HEK293 (cell line): ENCODE measurements around the gene MX1.

Experiments
- CTCF ChIA-PET: fragments of 350-600 bp; formaldehyde crosslinking; extraction: SDS; loops from one replicate; lab custom pipeline; 2021; ENCODE audit warnings: antibody characterized with exemption; lab: Yijun Ruan, JAX
- POLR2A ChIA-PET: fragments of 300-600 bp; formaldehyde crosslinking; extraction: SDS; loops from one replicate; lab custom pipeline; 2020; ENCODE audit warnings: antibody characterized with exemption, inconsistent platforms; lab: Yijun Ruan, JAX
- H3K27ac ChIP-seq: fragments of 200-500 bp; sonication (Bioruptor generic); 2 replicates; pipeline ENCODE4 v1.5.1; 2014; ENCODE audit warnings: low read depth, low read length, control low read depth, inconsistent platforms; ENCODE audit errors: extremely low read depth
- H3K36me3 ChIP-seq, 2 experiments: fragments of 200-500 bp in 1 of 2; sonication (Bioruptor generic) in 1 of 2; 1 replicate in 1 of 2; 2 replicates in 1 of 2; pipeline ENCODE4 v1.5.1; 2014 to 2017; ENCODE audit warnings: inconsistent platforms in 2 of 2, low read length in 2 of 2; ENCODE audit not compliant: control insufficient read depth in 2 of 2, insufficient read depth in 1 of 2
- H3K4me1 ChIP-seq: fragments of 200-500 bp; sonication (Bioruptor generic); 2 replicates; pipeline ENCODE4 v1.5.1; 2014; ENCODE audit warnings: mild to moderate bottlenecking, low read length, inconsistent platforms; ENCODE audit not compliant: control insufficient read depth, insufficient read depth
- H3K4me3 ChIP-seq: 2 replicates; pipeline ENCODE4 v1.5.1; 2011; ENCODE audit warnings: low read depth, mild to moderate bottlenecking, control low read depth, low read length, moderate library complexity
- H3K9me3 ChIP-seq: fragments of 200-500 bp; sonication (Bioruptor generic); 2 replicates; pipeline ENCODE4 v1.5.1; 2014; ENCODE audit warnings: low read depth, low read length, inconsistent platforms; ENCODE audit not compliant: control insufficient read depth, insufficient read depth
- HOXD13 ChIP-seq: sonication (generic); formaldehyde crosslinking; IDR thresholded peaks from 2 replicates; pipeline ENCODE4 v1.8.0; 2022; ENCODE audit warnings: missing genetic modification reagents, borderline replicate concordance
- KLF8 ChIP-seq: fragments of 450-650 bp; formaldehyde crosslinking; IDR thresholded peaks from 2 replicates; pipeline ENCODE4 v1.5.1; 2016; ENCODE audit warnings: missing biosample characterization, missing genetic modification characterization
- OSR2 ChIP-seq: fragments of 450-650 bp; formaldehyde crosslinking; IDR thresholded peaks from 2 replicates; pipeline ENCODE4 v1.5.1; 2016; ENCODE audit warnings: missing biosample characterization, missing genetic modification characterization
- OVOL3 ChIP-seq: fragments of 450-650 bp; formaldehyde crosslinking; IDR thresholded peaks from 2 replicates; pipeline ENCODE4 v1.5.1; 2016; ENCODE audit warnings: missing biosample characterization, missing genetic modification characterization
- SCRT1 ChIP-seq: fragments of 450-650 bp; formaldehyde crosslinking; IDR thresholded peaks from 2 replicates; pipeline ENCODE4 v1.5.1; 2016; ENCODE audit warnings: missing biosample characterization, missing genetic modification characterization, borderline replicate concordance
- YY2 ChIP-seq: fragments of 450-650 bp; formaldehyde crosslinking; IDR thresholded peaks from 2 replicates; pipeline ENCODE4 v1.5.1; 2016; ENCODE audit warnings: missing biosample characterization, missing genetic modification characterization
- ZBTB8A ChIP-seq: fragments of 450-650 bp; formaldehyde crosslinking; IDR thresholded peaks from 2 replicates; pipeline ENCODE4 v1.5.1; 2016; ENCODE audit warnings: missing biosample characterization, missing genetic modification characterization
- ZIC2 ChIP-seq: fragments of 450-650 bp; formaldehyde crosslinking; IDR thresholded peaks from 2 replicates; pipeline ENCODE4 v1.5.1; 2016; ENCODE audit warnings: missing biosample characterization, missing genetic modification characterization
- ZNF155 ChIP-seq: fragments of 450-650 bp; formaldehyde crosslinking; IDR thresholded peaks from 2 replicates; pipeline ENCODE4 v1.5.1; 2016; ENCODE audit warnings: missing biosample characterization, missing genetic modification characterization
- ZNF37A ChIP-seq: fragments of 450-650 bp; IDR thresholded peaks from 2 replicates; pipeline ENCODE4 v1.5.1; 2018; ENCODE audit warnings: missing biosample characterization, missing genetic modification characterization
- ZNF501 ChIP-seq: fragments of 450-650 bp; formaldehyde crosslinking; IDR thresholded peaks from 2 replicates; pipeline ENCODE4 v1.5.1; 2016; ENCODE audit warnings: missing biosample characterization, missing genetic modification characterization
- ZNF544 ChIP-seq: fragments of 450-650 bp; formaldehyde crosslinking; IDR thresholded peaks from 2 replicates; pipeline ENCODE4 v1.5.0; 2017; ENCODE audit warnings: missing biosample characterization, missing genetic modification characterization
- ZNF549 ChIP-seq: fragments of 450-650 bp; IDR thresholded peaks from 2 replicates; pipeline ENCODE4 v1.5.1; 2018; ENCODE audit warnings: missing biosample characterization, missing genetic modification characterization, mild to moderate bottlenecking, inconsistent platforms, moderate library complexity
- ZNF654 ChIP-seq: fragments of 450-650 bp; formaldehyde crosslinking; IDR thresholded peaks from 2 replicates; pipeline ENCODE4 v1.5.1; 2016; ENCODE audit warnings: low read depth, missing biosample characterization, missing genetic modification characterization
- TF ChIP-seq, protein P1 (sequence below): fragments of 450-650 bp; formaldehyde crosslinking; IDR thresholded peaks from 2 replicates; pipeline ENCODE4 v1.5.1; 2016; ENCODE audit warnings: missing biosample characterization, missing genetic modification characterization
- TF ChIP-seq, protein P2 (sequence below): fragments of 450-650 bp; formaldehyde crosslinking; IDR thresholded peaks from 2 replicates; pipeline ENCODE4 v1.5.1; 2016; ENCODE audit warnings: missing biosample characterization, missing genetic modification characterization
- TF ChIP-seq, protein P3 (sequence below): fragments of 450-650 bp; formaldehyde crosslinking; IDR thresholded peaks from 2 replicates; pipeline ENCODE4 v1.5.1; 2016; ENCODE audit warnings: missing biosample characterization, missing genetic modification characterization

The MX1 gene

DNA sequence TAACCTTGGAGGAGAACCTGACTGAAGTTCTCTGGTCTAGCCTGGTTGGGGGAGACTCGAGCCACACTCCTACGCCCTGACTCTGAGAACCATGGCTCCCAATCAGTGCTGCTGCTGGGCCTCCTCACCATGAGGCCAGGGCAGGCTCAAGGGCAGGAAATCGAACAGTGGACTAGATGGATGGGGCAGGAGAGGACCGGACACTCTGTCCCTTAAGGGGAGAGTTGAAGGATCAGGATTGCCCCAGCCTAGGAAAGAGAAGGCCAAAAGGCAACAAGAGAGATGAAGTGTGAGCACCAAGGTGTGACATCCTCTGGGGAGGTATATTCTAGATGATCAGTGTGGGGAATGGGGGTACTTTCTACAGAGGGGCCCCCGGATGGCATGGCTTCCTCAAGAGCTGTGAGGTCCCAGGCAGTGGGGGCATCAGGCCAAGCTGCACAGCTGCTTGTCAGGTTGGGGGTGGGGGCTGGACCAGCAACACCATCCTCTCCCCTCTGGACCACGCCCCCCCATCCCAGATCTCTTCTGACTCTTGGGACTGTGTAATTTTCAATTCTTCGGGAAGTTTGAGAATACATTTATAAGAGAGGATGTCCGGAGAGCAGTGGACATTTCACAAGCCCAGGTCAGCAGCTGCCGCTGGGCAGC is 34.0 kb downstream of the MX1 start:
- H3K4me1 ChIP-seq: no peaks in the 10 kb centered on the region
- H3K36me3 ChIP-seq: no peaks in the 10 kb centered on the region
- H3K9me3 ChIP-seq: no peaks in the 10 kb centered on the region
- H3K4me3 ChIP-seq: no peak overlapping the region
- TF ChIP-seq SCRT1 (tag by site-specific recombination): no peak
- TF ChIP-seq ZBTB8A (tag by site-specific recombination): no peak
- TF ChIP-seq YY2 (tag by site-specific recombination): no peak
- no peak for TF ChIP-seq ZNF501 (tag by site-specific recombination)
- TF ChIP-seq ZNF544: no peak
- TF ChIP-seq ZNF37A (tag by site-specific recombination): no peak
- TF ChIP-seq KLF8 (tag by site-specific recombination): no peak
- TF ChIP-seq, all 188 proteins: peak for 0
- no peak overlapping the region for H3K27ac ChIP-seq
- ChIA-PET POLR2A (interaction anchor here (1.2 to 1.5 kb wide), 2 partner anchors 177 kb away, joined by 3 to 5 read pairs; no protein-coding TSS in a partner anchor), CTCF (interaction anchor here (0.5 to 9.9 kb wide), 5 partner anchors 80 to 1313 kb away, joined by 3 to 127 read pairs (median 4); no protein-coding TSS in a partner anchor)

DNA sequence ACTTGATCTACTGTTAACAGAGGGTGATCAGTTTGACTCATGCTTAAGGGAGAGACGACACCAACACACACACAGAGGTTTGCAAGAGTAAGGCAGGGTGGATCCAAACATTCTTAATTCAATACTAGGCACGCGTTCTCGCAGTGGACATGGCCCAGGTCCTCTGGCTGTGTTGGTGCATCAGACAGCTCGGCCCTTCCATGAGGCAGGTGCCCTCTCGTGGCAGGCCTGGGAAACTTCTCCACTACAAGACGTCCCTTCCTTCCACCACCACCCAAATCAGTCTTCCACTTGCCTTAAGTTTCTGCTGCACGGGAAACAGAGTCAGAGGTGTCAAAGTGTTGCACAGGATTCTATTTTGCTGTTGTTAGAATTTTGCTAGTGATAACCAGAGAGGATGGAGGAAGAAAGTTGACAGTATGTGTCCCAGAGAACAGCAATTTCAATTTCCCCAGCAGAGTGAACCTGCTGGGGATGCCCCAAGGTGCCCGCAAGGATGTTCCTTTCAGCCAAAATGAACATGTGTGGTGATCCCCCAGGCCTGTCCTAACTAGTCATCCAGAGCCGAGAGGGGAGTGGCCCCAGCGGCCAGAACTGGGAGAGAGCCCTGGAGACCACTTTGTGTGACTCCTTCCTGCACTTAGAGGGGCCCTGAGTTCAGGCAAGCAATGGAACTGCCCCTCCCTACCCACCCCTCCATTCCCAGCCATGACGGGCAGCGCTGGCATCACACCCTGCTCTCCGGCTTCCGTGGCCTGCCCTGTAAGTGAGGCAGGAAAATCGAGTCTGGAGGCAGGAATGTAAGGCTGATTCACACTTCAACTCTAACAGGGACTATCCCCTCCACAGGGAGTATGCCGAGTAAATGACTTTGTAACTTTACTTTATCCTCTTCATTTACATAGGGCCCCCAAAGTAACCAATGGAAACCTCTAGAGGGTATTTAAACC is 34.8 kb downstream of the MX1 start:
- Histone ChIP-seq H3K4me1 (no peaks in the 10 kb centered on the region), H3K27ac (no peak overlapping the region), H3K9me3 (no peaks in the 10 kb centered on the region), H3K36me3 (no peaks in the 10 kb centered on the region), H3K4me3 (no peak overlapping the region)
- POLR2A ChIA-PET: interaction anchor here (1.2 kb wide), 1 partner anchor 178 kb away, joined by 5 read pairs; no protein-coding TSS in a partner anchor
- TF ChIP-seq, protein P1, sequence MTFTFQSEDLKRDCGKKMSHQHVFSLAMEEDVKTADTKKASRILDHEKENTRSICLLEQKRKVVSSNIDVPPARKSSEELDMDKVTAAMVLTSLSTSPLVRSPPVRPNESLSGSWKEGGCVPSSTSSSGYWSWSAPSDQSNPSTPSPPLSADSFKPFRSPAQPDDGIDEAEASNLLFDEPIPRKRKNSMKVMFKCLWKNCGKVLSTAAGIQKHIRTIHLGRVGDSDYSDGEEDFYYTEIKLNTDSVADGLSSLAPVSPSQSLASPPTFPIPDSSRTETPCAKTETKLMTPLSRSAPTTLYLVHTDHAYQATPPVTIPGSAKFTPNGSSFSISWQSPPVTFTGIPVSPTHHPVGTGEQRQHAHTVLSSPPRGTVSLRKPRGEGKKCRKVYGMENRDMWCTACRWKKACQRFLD (tag by site-specific recombination): no peak
- TF ChIP-seq OVOL3: no peak
- TF ChIP-seq ZNF654: peak; percentile 40; the same call in 1 of the 2 replicates
- TF ChIP-seq, protein P2, sequence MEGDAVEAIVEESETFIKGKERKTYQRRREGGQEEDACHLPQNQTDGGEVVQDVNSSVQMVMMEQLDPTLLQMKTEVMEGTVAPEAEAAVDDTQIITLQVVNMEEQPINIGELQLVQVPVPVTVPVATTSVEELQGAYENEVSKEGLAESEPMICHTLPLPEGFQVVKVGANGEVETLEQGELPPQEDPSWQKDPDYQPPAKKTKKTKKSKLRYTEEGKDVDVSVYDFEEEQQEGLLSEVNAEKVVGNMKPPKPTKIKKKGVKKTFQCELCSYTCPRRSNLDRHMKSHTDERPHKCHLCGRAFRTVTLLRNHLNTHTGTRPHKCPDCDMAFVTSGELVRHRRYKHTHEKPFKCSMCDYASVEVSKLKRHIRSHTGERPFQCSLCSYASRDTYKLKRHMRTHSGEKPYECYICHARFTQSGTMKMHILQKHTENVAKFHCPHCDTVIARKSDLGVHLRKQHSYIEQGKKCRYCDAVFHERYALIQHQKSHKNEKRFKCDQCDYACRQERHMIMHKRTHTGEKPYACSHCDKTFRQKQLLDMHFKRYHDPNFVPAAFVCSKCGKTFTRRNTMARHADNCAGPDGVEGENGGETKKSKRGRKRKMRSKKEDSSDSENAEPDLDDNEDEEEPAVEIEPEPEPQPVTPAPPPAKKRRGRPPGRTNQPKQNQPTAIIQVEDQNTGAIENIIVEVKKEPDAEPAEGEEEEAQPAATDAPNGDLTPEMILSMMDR: peak; percentile 73; the same call in 1 of the 2 replicates
- TF ChIP-seq ZNF549: no peak
- no peak for TF ChIP-seq ZIC2 (tag by site-specific recombination)
- TF ChIP-seq, protein P3, sequence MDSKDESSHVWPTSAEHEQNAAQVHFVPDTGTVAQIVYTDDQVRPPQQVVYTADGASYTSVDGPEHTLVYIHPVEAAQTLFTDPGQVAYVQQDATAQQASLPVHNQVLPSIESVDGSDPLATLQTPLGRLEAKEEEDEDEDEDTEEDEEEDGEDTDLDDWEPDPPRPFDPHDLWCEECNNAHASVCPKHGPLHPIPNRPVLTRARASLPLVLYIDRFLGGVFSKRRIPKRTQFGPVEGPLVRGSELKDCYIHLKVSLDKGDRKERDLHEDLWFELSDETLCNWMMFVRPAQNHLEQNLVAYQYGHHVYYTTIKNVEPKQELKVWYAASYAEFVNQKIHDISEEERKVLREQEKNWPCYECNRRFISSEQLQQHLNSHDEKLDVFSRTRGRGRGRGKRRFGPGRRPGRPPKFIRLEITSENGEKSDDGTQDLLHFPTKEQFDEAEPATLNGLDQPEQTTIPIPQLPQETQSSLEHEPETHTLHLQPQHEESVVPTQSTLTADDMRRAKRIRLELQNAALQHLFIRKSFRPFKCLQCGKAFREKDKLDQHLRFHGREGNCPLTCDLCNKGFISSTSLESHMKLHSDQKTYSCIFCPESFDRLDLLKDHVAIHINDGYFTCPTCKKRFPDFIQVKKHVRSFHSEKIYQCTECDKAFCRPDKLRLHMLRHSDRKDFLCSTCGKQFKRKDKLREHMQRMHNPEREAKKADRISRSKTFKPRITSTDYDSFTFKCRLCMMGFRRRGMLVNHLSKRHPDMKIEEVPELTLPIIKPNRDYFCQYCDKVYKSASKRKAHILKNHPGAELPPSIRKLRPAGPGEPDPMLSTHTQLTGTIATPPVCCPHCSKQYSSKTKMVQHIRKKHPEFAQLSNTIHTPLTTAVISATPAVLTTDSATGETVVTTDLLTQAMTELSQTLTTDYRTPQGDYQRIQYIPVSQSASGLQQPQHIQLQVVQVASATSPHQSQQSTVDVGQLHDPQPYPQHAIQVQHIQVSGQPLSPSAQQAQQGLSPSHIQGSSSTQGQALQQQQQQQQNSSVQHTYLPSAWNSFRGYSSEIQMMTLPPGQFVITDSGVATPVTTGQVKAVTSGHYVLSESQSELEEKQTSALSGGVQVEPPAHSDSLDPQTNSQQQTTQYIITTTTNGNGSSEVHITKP: no peak
- TF ChIP-seq HOXD13 (CRISPR knock-in tag): no peak
- no peak for TF ChIP-seq ZNF155 (tag by site-specific recombination)
- TF ChIP-seq OSR2: no peak
- CTCF ChIA-PET: interaction anchor here (0.5 to 9.9 kb wide), 4 partner anchors 80 to 1313 kb away, joined by 3 to 127 read pairs (median 4); no protein-coding TSS in a partner anchor
